ENCODE results near the gene GSE1.

GSE1 gene

DNA sequence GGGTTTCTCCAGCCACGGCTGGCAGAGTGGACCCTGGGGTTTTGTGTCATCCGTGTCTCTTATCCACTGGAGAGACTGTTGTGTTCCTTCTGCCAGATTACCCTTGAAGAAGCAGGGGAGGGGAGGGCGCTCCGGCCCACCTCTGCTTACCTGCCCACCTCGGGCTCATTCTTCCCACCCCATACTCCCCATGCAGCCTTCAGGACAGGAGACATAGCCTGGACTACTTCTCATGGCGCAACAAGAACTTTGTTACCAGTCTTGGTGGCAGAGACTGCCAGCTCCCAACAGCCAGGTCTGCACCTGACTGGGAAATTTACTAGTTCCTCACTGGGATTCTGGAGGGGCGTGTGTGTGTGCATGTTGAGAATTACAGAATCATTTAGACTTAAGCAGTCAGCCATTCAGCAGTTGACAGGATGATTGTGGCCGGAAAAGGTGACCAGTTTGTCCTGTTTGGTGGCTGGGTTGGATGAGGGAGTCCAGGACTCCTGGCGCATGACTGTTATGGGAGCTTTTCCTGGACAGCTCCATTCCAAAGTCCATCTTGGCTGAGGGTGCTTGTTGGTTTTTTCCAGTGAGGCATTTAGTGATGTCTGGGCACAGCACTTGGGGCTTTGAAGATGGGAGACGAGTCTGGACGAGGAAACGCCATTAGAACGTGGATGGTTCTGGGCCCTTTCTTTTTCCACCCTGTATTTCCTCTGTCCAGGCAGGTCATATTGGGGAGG, 8.7 kb downstream of the GSE1 start:
- no peak for DNase-seq

DNA sequence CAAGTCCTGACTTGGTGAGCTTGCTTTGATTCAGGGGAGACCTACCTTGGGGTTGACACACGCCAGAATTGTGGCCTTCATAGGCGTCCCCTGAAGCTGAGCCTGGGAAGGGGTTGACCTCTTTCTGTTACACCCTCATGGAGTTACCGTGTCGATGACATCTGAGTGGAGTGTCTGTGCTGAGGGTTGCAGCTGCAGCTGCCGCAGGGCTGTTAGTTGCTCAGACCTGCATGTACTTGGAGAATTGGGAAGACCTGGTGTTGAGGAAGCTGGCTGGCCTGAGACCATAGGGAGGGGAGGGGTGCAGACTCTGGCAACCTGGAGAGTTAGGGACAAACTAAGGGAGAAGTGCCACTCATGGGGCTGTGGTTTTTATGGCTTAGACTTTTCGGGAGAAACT, 9.6 kb downstream of the GSE1 start:
- DNase-seq, result no peak

DNA sequence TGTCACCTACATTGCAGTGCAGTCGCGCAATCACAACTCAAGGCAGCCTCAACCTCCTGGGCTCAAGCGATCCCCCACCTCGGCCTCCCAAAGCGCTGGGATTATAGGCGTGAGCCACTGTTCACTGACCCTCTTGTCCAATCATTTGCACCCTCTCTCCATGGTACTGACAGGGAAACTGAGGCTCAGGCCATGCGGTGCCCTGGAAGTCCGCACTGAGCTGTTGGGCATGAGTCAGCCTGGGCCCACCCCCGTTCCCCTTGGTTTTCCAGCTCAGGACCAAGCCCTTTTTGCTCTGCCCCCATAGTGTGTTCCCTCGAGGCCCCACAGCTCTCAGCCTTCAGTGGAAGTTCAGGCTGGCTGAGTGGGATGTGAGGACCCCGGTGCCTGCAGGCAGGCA, 10.1 kb downstream of the GSE1 start:
- no peak for DNase-seq

DNA sequence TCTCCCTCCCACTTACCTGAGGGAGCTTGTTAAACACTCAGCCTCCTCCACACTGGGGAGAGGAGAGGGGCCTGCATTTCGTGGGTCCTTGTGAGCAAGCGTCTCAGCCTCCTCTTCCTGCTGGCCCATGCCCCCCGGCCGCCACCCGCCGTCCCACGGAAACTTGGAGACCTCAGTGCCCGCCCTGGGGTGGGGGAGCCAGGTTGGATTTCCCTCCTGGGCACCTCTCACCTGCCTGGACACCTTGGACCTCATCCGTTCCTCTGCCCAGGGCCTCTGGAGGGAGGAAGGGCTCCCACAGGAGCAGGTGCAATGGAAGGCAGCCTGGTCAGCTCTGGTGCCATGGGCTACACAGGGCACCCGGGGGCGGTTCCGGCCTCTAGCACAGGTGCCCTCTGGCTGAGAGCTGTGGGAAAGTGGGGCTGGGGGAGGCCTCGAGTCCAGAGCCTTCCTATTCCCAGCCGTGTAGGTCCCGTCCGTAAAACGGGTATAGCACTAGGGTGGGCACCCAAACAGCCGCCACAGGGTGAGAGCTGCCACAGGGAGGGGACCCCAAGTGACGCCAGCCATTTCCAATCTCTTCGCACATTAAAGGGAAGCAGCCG, 11.0 kb downstream of the GSE1 start:
- DNase-seq, result no peak

DNA sequence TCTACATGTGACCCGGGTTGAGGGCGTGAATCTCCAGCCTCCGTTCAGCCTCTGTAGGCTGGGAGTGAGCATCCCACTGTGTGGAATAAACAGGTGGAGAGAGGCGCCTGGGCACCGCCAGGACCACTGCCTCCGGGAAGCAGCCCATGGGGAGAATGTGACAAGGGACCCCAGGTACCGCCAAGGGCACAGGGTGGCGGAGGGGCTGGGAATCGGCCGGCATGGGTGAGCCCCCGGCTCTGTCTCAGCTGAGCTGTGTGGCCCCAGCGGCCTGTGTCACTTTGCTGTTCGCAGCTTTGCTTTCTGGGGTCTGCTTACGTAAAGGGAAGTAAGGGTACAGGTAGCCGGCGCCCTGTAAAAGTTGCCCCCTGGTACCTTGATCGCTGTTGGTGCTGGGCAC, 11.5 kb downstream of the GSE1 start:
- no peak for DNase-seq

DNA sequence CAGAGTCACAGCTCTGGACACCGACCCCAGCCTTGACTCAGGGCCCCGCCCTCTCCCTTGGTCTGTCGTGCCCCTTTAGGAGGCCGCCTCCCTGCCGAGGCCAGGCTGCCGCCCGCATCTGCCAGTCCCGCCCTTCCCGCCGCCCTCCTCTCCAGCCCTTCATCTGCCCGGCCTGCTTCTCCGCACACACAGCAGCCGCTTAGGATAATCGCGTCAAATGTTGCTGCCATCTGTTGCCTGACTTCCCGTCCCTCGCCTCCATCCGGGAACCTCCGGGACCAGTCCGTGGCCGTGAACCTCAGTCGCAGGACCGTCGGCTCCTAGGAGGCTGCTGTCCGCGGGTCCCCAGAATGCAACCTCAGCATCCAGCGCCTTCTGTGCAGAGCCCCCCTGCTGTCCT, 11.9 kb downstream of the GSE1 start:
- DNase-seq, result no peak

DNA sequence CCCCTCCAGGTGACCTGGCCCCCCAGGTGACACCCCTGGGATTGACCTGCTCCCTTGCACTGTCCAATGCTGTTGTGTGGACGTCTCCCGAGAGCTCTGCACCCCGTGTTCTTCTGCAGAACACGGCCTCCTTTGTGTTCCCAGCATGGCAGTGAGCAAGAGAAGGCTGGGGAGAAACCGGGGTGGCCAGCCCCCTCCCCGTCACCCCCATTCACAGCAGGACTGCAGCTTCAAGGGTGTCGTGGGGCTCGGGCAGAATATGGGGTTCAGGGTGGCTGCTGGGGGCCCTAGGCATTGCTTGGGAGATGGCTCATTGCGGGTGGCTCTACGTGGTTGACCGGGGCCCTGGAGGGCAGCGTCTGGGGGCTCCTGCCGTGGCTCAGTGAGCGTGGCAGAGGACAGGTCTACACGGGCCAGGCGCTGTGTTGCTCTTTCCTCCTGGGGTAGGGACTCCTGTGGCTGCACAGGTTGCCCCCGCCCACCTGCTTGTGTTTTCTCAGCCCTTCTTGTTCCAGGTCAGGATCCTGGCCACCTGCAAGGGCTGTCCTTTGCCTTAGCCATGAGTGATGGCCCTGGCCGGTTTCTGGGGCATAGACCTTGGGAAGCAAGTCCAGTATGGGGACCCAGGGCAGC, 12.5 kb downstream of the GSE1 start:
- DNase-seq, result no peak

DNA sequence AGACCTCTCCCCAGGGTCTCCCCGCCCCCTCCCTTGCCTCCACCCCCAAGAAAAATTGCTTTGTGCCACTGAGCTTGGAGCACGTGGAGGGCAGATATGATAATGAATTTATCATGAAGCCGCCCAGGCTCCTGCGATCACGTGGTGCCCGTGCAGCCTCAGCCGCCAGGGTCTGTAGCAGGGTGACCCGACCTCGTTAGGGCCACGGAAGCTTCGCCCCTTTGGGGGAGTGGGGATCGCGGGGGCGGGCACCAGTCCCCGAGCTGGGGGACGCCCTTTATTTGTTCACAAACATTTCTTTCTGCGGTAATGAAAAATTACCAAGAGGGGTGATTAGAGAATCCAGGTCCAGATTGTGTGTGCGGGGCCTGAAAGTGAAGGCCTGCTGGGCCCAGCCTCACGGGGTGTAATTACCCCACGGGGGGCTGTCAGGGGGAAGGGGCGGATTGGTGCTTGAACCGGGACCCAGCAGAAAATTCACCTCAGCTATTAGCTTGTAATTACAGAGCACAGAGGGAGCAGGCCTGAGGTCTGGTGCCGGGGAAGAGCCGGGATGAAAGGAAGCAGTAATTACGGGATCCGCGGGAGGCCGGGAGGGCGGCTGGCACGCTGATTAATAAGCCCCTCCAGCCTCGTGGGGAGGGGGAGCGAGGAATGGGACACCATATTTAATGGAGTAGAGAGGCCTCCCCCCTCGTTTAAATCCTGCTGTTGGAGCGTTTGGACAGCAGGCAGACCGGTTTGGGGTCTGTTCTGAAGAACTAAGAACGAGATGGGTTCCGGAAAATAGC, 13.3 kb downstream of the GSE1 start:
- no peak for DNase-seq

DNA sequence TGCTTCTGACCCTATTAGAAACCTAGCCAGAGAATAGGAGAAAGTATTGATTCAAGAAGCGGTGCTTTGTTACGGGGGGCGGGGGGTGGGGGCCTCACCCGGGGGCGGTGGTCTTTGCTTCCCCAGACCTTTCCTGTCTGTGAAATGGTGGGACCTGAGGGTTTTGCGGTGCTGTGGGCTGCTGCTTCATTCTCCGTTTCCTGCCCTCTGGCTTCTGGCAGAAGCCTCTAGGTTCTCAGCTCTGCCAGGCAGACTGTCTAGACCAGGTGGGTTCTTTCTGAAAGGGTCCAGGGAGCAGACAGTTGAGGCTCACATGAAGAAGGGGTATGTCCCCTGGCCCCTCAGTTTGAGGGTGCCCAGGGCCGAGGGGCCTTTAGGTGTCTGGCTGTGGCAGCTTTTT, 14.0 kb downstream of the GSE1 start:
- DNase-seq, result no peak

DNA sequence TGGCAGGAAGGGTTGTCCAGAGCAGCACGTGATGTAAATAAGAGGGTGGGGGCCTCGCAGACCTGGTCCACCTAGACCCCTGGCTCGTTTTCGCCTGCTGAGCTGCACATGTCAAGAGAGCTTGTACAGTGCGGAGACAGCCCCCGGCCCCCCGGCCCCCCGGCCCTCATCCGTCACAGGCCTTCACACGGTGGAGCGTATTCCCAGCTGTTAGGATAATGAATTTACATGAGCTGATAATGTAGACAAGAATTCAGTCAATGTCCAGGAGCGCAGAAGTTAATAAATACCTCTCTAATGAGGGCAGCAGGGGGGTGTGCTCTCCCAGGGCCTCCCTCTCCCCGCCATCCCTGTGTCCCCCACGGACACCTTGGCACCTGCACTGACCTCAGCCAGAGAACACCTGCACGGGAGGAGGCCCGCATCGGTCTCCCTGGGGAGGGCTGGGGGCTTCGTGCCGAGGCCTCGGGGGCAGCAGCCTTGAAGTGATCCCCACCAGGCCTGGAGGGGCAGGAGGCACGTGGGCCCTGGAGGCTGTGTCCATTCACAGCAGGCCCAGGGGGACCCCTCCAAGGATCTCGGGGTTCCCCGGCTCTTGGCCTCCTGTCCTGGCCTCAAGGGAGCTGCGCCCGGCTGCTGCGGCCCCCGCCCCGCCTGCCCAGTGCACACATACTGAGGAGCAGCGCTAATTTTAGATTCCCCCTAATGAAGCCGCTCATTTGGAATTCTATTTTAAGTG, 14.6 kb downstream of the GSE1 start:
- no peak for DNase-seq

DNA sequence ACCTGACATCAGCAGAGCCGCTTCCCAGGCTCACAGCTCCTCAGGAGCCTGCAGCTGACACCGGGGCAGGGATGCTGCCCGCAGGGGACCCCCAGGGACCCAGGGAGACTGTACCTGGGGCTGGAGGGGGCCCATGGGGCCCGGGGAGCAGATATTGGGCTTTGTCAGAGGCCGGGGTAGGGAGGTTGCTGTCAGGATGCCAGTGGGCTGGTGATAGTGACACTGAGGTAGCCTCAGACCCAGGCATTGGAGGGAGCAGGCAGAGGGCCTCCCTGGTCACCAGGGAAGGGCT, 15.1 kb downstream of the GSE1 start:
- no peak for DNase-seq

DNA sequence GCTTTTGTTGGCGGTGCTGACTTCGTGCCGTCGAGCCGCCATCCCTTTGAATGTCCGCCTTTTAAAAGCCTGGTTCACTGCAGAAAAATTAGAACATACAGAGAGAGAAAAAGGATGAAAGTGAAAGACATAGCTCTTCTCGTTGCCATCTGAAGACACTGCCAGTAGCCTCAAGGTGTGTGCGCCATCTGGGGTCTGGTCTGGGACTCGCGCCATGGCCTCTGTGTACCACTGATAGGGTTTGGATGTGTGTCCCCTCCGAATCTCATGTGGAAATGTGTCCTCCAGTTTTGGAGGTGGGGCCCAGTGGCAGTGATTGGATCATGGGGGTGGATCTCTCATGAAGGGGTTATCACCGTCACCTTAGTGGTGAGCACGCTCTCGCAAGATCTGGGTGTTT, 15.5 kb downstream of the GSE1 start:
- no peak for DNase-seq

DNA sequence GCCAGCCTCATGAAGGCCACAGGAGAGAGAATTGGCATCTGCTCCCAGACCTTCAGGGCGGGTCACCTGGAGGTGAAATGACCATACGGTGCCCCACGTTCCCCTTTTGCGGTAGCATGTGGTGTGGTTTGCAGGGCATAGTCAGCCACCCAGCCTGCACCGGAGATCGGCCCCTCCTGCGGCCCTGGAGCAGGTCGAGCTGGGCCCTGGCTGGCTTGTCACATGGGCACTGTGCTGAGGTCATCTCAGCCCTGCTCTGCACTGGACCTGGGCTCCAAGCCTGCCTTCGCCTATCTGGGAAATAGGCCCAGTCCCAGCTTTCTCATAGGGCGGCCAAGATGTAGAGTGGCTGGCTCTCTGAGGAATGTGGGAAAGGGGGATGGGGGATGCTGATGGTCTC, 16.2 kb downstream of the GSE1 start:
- no peak for DNase-seq

DNA sequence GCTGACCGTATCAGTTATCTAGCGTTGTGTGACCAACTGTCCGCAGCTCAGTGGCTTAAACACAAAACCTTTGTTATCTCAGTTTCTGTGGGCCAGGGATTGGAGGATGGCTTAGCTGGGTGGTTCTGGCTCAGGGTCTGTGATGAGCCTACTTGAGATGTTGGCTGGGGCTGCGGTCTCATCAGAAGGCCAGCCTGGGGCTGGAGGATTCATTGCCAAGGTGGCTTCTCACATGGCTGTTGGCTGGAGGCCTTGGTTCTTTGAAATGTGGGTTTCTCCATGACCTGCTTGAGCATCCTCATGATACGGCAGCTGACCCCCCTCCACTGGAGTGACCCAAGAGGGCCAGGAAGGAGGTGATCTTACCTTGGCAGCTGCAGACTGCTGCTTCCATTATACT, 16.7 kb downstream of the GSE1 start:
- no peak for DNase-seq

DNA sequence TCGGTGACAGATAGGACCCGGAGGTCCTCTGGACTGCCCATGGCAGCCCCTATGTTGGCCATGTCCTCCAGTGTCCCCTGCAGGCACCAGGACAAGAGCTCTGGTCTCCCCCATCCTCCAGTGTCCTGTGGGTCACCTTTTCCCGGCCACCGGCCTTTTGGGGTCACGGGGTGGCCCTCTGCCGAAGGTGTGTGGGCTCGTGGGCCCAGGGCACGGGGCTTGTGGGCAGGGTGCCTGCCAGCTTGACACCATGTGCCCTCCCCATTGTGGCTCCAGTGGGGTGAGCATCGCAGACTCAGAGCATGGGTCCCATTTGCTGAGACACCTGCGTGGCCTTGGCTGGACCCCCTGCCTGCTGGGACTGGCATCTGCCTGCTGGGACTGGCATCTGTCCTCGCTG, 18.1 kb downstream of the GSE1 start:
- no peak for DNase-seq

DNA sequence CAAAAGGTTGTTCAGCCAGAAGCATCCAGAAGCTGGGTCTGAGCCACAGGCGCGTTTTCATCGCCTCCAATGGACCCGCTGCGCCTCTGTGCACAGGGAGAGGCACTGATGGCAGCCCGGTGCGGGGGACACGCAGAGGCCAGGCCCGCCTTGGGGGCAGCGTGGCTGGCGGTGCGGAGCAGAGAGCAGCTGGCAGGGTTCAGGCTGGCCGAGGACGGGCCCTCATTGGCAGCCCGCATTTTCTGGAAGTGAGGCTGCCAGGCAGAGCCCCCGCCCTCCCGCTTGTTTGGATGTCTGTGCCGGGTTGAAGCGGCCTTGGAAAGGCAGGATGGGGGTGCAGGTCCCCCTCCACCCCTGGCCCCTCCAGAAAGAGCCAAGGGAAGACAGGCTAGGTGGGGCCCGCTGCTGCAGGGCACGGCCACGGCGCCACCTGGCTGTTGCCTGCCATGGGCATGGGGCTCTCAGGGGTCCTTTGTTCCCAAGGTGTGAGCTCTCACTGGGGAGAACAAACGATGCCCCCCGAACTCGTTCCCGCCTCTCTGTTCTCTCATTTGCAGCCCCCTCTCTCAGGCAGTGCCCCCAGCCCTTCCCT, 18.8 kb downstream of the GSE1 start:
- DNase-seq, result no peak

DNA sequence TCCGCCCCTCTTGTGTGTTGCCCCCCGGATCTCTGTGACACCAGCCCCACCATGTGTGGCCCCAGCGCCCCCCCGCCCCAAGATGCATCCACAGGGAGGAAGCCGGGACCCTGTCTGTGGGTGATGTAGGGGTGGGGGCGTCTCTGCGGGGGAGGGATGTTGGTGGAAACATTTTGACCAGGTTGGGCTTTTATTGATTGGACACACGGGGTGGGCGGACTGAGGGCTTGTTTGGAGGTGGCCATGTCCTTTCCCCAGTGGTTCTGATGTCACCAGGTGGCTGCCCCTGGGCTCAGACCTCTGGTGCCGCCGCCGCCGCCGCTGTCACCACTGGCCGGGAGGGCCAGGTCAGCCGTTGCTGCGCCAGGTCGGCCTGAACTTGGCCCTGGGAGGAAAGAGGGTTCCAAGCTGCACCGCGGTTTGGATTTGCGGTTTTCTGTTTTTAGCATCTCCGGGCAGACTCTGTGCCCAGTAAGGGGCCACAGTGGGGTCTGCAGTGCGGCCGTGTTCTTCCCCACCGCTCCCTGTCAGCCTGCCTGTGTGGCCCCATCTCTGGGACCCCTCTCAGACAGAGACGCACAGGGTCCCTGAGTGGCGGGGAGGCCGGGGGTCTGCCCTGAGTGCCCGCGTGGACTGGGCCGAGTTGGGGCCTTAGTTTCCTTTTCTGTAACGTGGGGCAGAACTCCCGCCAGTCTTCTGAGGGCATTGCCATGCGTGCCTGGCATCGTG, 19.8 kb downstream of the GSE1 start:
- no peak for DNase-seq

DNA sequence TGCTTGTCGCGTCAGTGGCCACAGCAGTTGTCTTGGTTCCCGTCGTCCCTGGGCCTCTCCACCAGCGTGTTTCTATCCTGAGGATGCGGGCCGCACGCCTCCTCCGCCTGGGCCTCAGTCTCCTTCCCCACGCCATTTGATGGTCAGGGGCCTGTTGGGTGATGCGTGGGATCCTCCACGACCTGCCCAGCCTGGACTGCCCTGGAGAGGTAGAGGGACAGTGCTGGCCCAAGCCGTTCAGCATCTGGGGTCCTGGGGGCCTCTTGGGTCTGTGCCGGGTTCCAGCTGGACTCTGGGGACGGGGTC, 20.3 kb downstream of the GSE1 start:
- DNase-seq, result no peak

DNA sequence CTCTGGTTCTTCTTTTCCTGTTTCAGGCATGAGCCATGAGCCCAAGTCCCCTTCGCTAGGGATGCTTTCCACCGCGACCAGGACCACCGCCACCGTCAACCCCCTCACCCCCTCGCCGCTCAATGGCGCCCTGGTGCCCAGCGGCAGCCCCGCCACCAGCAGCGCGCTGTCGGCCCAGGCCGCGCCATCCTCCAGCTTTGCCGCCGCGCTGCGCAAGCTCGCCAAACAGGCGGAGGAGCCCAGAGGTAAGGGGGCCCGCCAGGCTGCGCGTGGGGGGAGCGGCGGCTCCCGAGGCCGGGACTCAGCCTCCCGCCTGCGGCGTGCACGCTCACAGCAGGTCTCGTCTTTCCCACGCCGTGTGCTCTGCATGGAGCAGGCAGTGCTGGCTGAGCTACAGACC, 20.8 kb downstream of the GSE1 start:
- no peak for DNase-seq

DNA sequence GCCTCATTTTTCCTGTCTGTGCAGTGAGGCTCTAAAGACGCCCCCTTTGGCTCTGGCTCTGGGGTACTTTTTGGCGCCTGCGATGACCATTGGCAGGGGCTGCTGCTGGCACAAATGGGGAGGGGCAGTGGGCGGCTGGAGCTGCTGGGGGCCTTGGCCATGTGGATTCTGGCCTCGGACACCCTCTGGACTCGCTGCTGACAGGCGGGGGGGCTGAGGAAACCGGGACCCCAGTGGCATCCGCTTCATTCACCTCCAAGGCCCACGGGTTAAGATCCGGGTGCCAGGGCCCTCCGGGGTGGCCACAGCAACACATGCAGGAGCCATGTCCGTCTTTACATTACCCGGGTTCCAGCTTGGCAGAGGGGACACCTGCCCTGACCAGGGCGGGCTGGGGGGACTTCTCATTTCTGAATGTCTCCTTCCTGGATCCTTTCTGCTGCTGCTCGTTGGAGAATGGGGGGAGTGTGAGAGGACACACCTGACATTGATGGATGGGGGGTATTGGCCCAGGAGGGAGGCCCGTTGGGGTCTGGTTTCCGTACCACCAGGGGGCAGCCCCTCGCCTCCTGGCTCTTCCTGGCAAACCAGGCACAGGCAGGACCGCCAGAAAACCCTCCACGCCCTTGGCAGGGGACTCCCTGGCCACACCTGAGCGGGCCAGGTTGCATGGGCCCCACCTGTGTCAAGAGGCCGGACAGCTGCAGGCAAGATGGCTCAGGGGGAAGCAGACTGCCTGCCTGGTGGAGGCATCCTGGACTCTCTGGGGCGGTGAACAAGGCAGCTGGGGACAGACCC, 21.8 kb downstream of the GSE1 start:
- no peak for DNase-seq

DNA sequence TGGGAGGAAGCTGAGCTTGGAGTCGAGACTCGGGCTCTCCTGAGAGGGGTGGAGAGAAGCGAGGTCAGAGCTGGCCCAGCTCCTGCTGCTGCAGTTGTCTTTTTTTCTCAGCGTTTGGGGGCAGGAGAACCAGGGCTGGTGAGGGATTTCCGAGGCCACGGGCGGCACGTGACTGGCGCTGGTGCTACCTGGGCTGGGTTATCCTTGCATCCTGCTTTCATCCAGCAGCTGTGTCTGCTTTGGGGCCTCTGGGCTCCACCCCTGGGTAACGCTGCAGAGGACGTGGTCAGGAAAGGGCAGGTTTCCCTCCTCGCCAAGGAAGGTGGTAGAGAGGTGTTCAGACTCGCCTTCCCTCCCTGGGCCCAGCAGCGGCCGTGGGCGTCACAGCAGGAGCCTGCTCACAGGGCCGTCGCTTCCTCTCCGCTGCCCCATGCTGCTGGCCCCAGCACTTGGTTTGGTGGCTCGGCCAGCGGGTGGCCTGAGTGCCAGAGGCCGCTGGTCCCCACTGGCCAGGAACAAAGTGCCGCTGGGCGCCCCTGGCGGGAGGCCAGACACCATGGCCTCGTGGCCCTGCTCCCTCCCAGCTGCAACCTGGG, 22.5 kb downstream of the GSE1 start:
- DNase-seq, result no peak

Measured in CD4-positive, alpha-beta T cell treated with Interleukin-4 for 4 hours (primary cell).